HG02678 (cell line): ENCODE results near the gene TEDC1.

ENCODE experiments used
- ATAC-seq: cut with Tn5 transposase; IDR thresholded peaks from one replicate; pipeline ENCODE4 v1.9.1; 2021; ENCODE audit warnings: mild to moderate bottlenecking, moderate library complexity; ENCODE audit not compliant: unreplicated experiment

The TEDC1 gene

GRCh38 chr14:105456736-105457617, 34.1 kb upstream of the TEDC1 start:
- ATAC-seq = no peak

GRCh38 chr14:105458010-105458409, 33.0 kb upstream of the TEDC1 start:
- no peak for ATAC-seq

- ATAC-seq = no peak
Measured at GRCh38 chr14:105458571-105458970, 32.5 kb upstream of the TEDC1 start.

- no peak for ATAC-seq
Measured at GRCh38 chr14:105460116-105460515, 30.9 kb upstream of the TEDC1 start.

GRCh38 chr14:105460616-105461015, 30.4 kb upstream of the TEDC1 start:
- no peak for ATAC-seq

GRCh38 chr14:105461903-105462302, 29.1 kb upstream of the TEDC1 start:
- ATAC-seq = no peak

- no peak for ATAC-seq
Measured at GRCh38 chr14:105464501-105464900, 26.5 kb upstream of the TEDC1 start.

- no peak for ATAC-seq
Measured at GRCh38 chr14:105465209-105466031, 25.6 kb upstream of the TEDC1 start.

GRCh38 chr14:105466531-105467248, 24.4 kb upstream of the TEDC1 start:
- no peak for ATAC-seq

GRCh38 chr14:105467249-105467941, 23.7 kb upstream of the TEDC1 start:
- ATAC-seq = no peak

GRCh38 chr14:105467942-105468471, 23.0 kb upstream of the TEDC1 start:
- ATAC-seq = no peak

- ATAC-seq = no peak
Measured at GRCh38 chr14:105468621-105469241, 22.3 kb upstream of the TEDC1 start.

GRCh38 chr14:105469456-105470349, 21.3 kb upstream of the TEDC1 start:
- ATAC-seq = no peak

- ATAC-seq = no peak
Measured at GRCh38 chr14:105470350-105471296, 20.4 kb upstream of the TEDC1 start.

- no peak for ATAC-seq
Measured at GRCh38 chr14:105471297-105471821, 19.7 kb upstream of the TEDC1 start.

- ATAC-seq = no peak
Measured at GRCh38 chr14:105471823-105472485, 19.1 kb upstream of the TEDC1 start.

GRCh38 chr14:105472486-105472991, 18.5 kb upstream of the TEDC1 start:
- ATAC-seq = no peak
